ENCODE measurements around the gene SCRN1.

DNA sequence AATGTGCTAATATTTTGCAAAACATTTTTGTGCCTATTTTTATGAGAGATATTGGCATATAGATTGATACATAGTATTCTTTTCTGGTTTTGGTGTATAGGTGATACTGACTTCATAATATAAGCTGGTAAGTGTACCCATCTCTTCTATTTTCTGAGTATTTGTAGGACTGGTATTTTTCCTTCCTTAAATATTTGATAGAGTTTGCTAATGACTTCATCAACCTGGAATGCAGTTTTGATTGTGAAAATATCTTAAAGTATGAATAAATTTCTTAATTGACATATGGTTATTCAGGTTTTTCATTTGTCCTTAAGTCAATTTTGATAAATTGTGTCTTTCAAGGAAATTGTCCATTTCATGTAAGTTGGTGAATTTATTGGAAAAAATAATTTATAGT lies 6.1 kb upstream of the SCRN1 start:
- TF ChIP-seq, protein P1, sequence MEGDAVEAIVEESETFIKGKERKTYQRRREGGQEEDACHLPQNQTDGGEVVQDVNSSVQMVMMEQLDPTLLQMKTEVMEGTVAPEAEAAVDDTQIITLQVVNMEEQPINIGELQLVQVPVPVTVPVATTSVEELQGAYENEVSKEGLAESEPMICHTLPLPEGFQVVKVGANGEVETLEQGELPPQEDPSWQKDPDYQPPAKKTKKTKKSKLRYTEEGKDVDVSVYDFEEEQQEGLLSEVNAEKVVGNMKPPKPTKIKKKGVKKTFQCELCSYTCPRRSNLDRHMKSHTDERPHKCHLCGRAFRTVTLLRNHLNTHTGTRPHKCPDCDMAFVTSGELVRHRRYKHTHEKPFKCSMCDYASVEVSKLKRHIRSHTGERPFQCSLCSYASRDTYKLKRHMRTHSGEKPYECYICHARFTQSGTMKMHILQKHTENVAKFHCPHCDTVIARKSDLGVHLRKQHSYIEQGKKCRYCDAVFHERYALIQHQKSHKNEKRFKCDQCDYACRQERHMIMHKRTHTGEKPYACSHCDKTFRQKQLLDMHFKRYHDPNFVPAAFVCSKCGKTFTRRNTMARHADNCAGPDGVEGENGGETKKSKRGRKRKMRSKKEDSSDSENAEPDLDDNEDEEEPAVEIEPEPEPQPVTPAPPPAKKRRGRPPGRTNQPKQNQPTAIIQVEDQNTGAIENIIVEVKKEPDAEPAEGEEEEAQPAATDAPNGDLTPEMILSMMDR (IDR thresholded peaks at IDR 0.05; ENCODE audit: insufficient read depth, low read length): no peak
- no peak for TF ChIP-seq POLR2AphosphoS5 (IDR thresholded peaks at IDR 0.05; ENCODE audit: low read depth)
